EL (cell line): ENCODE results near the gene BCOR.

Experiments used
- DNase-seq: peaks from one replicate; pipeline ENCODE4 v3.0.0-alpha.2; 2016

BCOR gene

DNA sequence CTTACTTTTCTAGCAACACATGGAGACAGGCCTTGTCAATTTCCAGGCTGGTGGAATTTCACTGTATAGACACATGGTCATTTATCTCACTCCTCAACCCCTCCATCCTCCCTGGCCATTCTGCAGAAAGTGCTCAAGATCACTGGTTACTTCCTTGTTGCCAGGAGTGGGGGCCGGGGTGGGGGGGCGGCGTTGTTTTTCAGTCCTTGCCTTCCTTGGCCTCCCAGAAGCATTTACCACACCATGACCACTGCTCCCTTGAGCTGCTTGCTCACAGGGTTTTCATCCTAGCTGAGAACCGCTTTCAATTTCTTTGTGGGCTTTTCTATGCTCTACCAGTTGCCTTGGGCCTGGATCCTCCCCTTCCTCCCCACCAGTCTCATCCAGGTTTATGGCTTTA is 14.1 kb upstream of the BCOR start:
- no peak for DNase-seq

DNA sequence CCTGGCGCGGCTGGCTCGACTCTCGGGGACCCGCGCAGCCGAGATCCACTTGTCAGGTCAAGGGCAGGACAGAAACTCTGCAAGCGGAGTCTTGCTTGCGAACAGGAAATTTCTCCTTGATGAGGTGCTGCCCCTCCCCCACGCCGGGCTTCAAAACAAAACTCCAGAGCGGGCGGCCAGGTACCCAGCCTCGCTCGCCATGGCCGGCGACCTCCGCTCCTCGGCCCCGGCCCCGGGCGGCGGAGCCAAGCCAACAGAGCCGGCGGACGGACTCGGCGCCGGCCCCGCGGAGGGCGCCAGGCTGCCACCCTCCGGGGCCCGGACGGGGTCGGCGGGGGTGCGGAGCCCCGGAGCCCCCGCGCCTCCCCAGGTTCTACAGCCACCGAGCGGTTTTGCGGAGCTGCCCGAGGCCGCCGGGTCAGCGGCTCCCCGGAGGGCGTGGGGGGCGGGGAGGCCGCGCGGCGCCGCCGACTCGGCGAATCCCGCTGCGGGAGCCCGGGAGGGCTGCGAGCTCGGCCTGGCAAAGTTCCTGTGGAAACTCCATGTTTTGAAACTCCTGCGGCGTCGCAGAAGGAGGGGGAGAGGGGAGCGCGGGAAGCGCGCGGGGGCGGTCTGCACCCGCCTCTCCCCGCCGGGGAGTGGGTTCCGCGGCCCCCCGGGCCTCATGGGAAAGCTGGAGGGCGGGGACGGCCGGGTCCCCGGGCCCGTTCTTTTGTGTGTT is 11.7 kb upstream of the BCOR start:
- DNase-seq, result peak; percentile 63

DNA sequence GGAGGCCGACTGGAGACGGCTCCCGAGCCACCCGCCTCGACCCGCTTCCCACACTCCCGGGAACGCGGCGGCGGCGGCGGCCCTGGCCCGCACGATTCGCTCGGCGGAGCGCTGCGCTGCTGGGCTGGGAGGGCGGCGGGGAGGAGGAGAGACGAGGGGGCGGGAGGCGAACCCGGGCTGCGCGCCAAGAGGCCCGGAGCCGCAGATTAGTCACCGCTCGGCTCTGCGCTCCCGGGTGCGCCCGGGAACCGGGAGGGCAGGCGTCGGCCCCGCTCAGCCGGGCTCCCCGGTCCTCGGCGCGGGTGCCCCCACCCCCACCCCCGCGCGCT is 11.2 kb upstream of the BCOR start:
- DNase-seq, result peak; percentile 70

DNA sequence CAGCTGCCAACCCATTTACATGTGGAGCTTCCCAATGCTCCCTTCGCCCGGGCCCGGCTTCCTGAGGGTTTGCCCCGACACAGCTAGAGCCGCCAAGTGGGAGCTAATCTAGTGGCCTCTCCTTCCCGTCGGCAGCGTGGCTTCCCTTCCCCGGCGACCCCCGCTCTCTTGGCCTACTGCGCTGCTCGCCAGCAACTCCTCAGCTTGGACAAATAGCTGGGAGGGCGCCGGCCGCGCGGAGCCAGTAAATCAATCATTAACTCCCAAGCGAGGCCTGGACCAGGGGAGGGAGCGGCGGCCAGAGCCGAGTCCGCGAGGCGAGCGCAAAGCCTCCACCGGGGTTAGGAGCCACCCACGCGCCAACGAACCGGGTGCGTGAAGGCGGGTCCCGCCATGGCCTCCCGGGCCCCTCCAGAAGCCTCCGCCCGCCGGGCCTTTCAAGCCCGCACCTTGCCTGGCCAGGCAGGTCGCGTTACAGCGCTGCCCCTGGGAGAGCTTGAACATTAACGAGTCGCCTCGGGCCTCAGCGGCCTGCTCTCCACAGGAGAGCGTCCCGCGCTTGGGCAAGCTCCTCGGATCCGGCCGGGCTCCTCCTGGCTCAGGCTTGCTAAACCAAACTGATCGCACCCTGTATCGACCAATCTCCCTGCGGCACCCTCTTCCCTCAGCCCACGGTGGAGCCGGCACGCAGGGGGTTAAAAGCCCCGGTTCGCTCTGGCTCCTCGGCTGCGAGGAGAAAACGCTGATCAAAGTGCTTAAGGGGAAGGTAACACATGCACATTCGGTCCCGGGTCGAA is 10.6 kb upstream of the BCOR start:
- DNase-seq, result no peak

DNA sequence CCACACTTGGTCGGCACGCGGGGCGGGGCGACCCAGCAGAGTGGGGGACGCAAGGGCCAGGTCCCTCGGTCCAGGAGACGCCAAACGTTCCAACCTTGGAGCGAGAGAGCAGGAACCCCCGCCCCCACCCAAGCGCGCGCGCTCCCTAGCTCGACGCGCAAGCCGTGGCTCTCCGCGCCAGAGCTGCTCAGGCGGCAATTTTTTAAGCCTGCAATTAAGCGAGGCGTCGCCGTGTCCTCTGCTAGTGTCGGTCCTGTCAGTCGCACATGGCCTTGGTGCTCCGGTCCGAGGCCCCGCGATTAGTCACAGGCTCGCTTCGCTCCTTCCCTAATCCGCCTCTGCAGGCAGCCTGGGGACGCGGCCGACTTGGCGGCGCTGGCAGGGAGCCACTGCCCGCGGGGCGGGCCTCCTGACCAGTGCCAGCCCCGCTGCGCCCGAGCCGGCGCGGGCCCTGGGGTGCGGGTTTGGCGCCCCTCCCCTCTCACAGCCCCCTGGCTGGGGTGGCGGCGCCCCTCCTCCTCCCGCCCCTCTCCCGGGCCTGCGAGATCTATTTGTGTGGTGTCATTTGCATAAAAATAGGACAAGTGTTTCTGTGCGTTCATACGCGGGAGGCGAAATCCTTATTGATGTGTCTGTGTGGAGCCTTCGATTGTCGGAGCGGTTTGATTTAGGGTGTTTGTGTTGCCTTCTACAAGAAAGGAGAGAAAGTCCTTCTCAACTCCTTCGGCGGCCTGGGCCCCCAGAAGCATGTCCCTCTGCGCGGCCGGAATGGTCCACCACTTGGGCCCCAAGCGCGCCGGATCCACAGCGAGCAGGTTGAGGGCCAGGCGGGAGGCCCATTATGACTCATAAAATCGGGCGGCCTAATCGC is 9.8 kb upstream of the BCOR start:
- peak; percentile 64 for DNase-seq

DNA sequence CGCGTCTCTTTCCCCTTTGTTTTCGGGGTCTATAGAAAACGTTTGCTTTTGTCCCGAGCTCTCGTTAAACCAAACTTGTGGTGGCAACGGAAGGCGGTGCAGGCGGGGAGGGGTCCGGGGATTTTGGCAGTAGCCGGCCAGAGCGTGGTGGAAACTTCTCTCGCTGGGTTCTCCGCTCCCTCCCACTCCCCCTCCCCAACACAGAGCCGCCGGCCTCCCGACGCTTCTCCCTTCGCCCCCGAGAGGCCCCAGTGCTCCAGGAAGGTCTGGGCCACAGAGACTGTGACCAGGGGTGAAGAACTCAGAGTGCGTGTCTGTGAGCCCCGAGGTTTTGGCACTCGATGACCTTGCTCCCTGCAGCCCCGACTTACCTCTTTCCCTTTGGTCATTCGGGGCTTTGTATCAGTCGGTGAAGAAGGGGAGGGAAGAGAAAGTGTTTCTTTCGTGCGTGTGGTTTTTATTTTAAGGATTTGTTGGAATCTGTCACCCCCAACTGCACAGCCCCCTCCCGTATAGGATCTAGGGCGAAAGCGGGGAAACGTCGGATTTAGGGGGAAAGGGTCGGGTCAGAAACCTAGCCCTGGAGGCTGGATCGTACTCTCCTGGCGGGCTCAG is 9.0 kb upstream of the BCOR start:
- DNase-seq, result no peak

DNA sequence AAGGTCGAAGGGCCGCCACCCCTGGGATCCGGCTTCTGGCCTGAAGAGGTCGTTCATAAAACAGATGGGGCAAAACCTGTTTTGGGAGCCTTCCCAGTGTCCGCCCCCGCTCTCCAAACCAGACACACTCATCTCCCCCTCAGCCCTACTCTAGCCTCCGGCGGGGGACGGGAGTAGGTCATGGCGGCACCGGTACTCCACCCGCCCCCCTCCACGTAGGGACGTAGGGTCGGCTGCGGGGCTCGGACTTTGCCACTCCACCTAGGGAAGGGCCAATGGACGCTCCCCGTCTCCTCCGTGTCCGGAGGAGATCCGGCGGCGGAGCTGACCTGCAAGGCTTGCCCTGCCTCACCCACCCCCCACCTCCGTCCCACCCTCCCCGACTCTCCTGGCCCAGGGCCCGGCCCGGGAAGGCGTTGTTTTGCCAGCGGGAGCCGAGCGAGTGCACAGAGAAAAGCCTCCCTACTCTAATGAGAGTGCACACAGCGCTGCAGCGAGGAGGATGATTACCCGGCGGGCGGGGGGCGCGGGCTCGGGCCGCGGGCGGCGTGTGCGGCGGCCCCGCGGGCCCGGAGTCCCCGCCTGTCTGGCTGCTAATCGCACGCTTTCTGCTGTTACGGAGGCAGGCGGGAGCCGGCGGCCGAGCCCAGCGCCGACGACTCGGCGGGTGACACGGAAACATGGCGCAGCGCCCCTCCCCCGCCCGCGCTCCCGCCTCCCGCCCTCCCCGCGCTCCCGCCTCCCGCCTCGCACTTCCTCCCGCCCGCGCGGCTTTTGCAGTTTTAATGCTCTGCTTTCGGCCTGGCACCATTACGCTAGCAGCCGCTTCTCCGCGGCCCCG is 8.3 kb upstream of the BCOR start:
- peak; percentile 61 for DNase-seq

DNA sequence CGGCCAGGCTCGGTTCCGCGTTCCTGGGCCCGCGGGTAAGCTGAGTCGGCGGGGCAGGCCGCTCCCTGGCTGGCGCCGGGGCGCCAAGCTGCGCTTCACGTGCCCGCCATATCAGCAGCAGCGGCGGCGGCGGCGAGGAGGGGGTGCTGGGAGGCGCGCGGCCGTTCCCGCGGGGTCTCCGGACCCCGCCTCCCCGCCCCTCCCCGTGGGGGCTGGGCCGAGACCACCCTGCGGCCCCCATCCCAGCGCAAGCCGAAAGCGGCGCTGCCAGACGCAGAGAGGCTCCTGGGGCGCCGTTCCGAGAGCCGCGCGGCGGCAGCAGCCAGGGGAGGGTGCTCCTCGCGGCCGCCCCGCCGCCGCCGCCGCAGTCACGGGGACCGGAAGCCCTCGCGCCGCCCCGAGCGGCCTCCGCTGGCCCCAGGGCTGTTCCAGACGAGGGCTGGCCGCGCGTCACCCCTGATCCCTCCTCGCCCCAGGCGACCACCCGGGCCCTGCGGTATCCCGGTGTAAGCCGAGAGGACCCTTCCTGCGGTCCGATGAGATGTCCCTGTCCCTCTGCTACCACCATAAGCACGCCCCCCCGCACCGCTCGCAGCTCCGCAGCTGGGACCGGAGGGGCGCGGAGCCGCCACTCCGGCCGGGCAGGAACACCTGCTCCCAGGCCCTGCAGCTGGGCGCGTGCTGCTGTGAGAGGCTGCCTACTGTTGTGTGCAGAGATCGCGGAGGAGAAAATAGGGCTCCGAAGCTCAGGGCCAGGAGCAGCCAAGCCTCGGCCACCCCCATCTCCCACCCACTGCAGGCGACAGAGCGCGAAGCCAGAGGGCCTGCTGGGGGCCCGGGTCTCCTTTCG is 7.5 kb upstream of the BCOR start:
- DNase-seq, result peak; percentile 44

DNA sequence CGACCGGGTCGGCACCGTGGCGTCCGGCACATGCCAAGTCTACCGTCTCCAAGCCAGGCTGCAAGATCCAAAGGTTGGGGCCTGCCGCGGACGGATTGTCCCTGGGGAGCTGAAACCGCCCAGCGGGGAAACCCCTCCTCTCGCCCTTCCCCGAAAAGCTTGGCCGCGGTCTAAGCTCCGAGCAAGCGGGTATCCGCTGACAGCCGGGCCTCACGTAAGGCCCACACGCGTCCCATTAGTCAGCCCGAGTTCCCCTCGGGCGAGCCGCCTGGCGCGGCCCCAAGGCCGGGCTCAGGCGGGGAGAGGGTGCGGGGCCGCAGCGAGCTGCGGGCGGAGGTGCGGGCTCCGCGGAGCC is 6.8 kb upstream of the BCOR start:
- DNase-seq, result peak; percentile 74

DNA sequence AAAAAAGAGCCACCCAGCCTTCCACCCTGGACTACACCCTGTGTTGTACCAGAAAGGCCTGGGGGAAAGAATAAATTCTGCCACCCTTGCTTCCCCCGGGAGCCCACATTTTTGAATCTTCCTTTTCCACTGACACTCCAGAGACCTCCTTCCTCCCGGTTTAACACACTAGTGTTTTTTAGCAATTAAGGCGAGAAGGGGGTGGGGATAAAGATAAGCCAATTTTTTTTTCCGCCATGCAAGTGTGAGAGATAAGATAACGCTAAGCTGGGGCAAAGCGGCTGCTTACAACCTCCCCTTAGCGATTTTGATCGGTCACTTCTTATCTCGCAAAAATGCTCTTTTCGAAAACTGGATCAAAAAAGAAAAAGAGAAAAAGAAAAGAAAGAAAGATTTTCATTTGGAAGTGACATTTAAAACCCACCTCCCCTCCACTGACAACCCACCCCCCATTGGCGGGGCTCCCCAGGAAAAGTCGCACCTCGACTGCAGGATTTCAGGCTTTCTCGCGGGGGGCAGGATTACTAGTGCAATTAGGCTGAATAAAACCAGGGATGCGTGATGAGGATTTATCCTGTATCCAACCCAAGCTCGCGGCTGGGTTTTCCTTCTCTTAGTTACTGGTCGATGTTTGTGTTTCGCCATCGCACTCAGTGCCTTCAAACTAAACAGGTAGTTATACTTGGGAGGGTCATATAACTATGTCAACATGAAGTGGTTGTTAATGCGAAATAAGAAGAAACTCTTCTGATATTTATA is 6.0 kb upstream of the BCOR start:
- DNase-seq, result no peak

DNA sequence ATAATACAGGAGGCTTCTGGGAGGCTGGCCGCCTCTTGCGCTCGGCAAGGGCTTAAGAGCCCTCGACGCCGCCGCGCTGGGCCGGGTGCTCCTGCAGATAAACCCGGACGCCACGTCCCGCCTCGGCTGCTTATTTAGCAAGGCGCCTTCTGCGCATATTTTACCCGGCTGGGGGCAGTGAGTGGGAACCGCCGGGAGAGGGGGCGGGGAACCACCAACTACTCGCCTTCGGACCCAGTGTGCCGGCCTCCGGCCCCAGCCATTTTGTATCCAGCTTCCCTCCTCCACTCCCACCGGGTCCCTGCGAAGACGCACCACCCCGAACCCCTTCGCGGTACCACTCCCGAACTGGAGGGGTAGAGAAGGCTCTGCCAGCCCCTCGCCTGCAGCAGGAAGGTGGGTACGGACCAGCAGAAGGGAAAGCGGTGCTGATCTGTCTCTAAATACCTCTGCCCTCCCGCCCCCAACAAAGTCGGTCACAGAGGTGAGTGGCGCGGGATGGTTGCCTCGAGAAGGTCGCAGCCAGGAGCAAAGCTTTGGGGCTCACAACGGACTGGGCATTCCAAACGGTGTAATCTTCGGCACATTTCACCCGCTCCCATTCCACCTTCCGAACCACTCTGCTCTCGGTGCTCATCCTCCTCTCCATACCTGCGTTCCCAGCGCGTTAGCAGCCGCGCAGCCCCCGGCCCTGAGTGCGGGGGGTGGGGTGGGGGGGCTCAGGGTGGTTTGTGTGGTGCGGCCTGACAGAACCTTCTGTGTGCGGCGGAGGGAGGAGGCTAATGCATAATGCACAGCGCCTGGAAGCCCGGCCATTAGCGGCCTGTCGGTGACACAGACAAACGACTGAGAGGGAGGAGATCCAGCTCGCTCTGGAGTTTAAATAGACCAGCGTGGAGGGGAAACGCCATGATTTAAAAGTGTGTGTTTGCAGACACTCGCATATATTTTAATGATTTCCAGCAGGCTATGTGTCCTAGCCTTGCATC is 4.9 kb upstream of the BCOR start:
- DNase-seq, result no peak

DNA sequence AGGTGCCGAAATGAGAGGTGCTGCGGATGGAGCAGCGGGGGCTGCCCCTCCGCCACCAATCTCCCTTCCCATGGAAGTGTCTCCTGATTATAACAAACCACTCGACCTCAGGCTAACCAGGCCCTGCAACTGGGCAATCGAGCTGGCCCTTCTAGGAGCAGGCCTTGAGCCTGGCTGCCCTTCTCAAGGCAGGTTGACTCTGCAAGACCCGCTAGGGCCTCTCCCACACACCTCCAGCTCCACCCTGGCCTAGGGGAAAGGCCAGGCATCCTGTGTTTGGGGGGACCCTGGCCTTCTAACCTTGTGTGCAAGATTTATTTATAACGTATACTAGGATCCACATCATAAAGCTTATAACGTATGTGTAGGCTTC is 3.7 kb upstream of the BCOR start:
- DNase-seq, result no peak

DNA sequence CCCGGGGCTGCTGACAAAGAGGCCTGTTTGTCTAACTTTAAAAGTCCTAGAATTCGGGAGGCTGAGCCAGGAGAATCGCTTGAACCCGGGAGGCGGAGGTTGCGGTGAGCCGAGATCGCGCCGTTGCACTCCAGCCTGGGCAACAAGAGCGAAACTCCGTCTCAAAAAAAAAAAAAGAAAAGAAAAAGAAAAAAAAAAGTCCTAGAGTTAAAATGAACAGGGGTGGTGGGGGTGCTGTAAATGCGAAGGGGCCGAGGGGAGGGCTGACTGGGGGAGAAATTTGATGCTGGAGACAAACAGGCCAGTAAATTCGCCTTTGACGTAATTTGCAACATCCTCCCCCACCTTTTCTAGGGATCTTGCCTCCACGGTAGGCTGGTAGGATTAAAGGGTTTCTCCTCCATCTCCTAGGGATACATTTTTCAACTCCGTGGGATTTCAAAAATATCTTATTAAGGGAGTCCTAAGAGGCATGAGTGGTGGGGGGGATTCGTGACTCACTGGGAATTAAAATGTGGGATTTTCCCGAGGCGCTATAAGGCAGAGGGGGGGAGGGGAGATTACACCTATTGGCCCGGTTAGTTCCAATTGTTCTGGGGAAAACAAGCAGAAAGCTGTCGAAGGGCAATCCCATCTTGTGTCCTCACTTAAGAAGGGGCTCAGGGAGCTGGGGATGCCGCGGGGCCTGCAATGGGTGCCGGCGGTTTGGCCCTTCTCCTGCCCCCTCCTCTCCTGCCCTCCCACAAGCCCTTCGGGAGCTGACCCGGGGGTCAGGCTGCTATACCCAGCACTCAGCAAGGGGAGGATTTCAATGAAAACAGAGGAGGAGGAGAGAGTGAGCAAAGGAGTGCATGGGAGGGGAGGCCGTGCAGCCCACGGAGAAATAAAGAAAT is 3.0 kb upstream of the BCOR start:
- DNase-seq, result no peak

DNA sequence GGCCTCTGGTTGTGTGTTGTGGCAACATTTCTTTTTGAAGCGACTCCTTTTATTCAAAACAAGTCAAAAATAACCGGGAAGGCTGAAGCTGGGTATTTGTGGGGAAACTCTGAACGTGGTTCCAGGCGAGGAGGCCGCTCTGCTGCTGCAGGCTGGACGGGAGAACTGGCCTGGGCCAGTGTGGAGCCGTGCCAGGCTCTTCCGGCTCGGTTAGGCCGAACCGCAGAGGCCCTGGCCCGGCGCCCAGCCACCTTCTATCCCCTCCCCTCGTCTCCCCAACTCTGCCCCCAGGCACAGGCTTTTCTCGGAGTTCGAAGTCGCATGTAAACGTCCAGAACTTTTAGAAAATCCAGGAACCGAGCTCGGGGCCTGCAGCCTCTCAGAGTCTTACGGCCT is 2.4 kb upstream of the BCOR start:
- DNase-seq, result no peak

DNA sequence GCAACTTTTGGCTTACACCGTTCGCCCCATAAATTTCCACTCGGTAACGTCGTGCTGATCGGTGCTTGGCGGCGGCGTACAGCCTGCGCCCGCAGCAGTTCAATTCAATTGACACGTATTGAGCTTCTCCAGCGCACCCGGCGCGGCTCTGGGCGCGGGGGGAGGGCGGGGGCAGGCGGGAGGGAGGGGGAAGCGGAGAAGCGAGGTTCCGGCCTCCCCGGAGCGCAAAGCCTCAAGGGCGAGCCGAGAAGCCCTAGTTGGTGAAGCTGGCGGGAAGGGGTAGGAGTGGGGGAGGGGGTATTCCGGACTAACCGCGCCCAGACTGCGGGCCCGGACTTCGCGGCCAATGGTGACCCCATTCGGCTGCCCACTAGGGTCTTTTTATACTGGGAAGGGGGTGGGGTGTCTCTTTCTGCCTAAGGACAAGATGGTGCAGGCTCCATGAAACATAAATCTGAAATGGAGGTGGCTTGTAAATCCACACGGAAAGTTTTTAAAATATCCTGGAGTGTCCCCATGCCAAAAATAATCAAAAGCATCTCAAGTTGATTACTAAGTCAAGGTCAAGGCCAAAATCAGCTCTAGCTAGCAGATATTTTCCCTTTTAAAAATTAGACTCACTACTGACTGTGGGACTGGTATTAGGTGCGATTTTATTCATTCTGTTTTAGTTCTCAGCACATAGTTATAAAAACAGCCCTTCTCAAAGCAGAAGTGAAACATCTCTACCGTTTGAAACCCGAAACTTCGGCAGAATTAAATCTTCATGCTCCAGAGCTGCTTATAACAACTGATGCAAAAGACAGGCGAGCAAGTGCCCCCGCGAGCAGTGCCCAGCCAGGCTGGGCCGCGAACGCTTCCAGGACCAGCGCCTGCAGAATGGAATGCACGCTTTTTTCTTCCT is 1.5 kb upstream of the BCOR start:
- DNase-seq, result peak; percentile 49

DNA sequence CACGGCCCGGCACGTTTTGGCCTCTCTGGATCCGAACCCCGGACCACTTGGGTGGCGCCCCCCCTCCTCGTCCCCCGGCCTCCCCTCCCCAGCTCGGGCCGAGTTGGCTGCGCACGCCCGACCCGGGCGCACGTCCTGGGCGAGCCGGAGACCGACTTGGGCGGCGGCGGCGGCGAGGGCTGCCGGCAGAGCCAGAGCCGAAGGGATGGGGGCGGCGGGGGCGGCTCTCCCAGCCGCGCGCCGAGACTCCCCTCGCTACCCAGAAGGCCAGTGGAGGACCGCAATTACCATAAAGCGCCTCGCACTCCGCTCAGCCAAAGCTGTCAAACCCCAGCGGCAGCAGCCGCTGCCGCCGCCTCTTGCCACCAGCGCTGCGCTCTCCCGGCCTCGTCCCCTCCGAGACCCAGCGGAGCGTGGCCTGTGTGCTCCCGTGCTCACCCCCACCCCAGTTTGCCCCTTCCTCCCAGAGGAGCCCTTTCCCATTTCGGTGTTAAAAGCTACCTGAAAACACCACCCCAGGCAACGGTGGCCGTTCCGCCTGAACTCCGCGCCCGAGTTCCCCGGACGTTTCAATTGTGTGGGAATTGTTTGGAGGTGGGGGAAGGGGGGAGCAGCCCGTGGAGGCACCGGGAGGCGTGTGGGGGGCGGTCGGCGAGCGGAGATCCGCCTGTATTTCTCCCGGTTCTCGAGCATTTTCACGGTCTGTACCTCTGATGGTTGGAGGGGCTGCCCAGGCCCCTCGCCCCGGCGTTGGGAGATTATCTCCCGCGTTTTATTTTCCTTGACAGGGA is 701 bp upstream of the BCOR start:
- peak; percentile 58 for DNase-seq
